ENCODE data around the gene SLC5A3.
A peak's percentile ranks its signal among the peaks of the same experiment; 100 is the strongest.

SLC5A3 gene

GRCh38 chr21:34091032-34091431 lies 17.7 kb downstream of the SLC5A3 start:
- POLR2A ChIA-PET: no interaction called here

GRCh38 chr21:34091607-34092006 lies 18.2 kb downstream of the SLC5A3 start:
- TF ChIP-seq PKNOX1 (IDR thresholded peaks at IDR 0.05): no peak
- ChIA-PET POLR2A (no interaction called here), CTCF (interaction anchor here (1.3 to 2.3 kb wide), 3 partner anchors 9 to 1663 kb away, joined by 3 to 10 read pairs (median 3); no protein-coding TSS in a partner anchor)
- no peak for DNase-seq (ENCODE audit: extremely low spot score)

More at GRCh38 chr21:34091032-34091431, 17.7 kb downstream of the SLC5A3 start:
- CTCF ChIA-PET: interaction anchor here (1.3 to 2.3 kb wide), 2 partner anchors 10 to 12 kb away, joined by 3 to 10 read pairs; no protein-coding TSS in a partner anchor
- TF ChIP-seq CTBP1 (IDR thresholded peaks at IDR 0.05; ENCODE audit: borderline replicate concordance) (no peak), BHLHE40 (IDR thresholded peaks at IDR 0.05; ENCODE audit: borderline replicate concordance) (no peak), SUZ12 (IDR thresholded peaks at IDR 0.05) (no peak), FOXM1 (IDR thresholded peaks at IDR 0.05; ENCODE audit: borderline replicate concordance) (no peak), ARNT (IDR thresholded peaks at IDR 0.05) (no peak), HDGF (IDR thresholded peaks at IDR 0.05; ENCODE audit: borderline replicate concordance) (no peak), SP1 (IDR thresholded peaks at IDR 0.05) (no peak), L3MBTL2 (conservative IDR thresholded peaks at IDR 0.05) (no peak), LEF1 (IDR thresholded peaks at IDR 0.05; ENCODE audit: borderline replicate concordance) (no peak), NFRKB (IDR thresholded peaks at IDR 0.05) (no peak), FOXK2 (IDR thresholded peaks at IDR 0.05) (no peak), ZNF384 (IDR thresholded peaks at IDR 0.05) (no peak), ELF4 (IDR thresholded peaks at IDR 0.05) (no peak), FOXA1 (IDR thresholded peaks at IDR 0.05) (no peak), TARDBP (IDR thresholded peaks at IDR 0.05) (no peak), PKNOX1 (IDR thresholded peaks at IDR 0.05) (no peak)
- DNase-seq (ENCODE audit: extremely low spot score): no peak

- ChIA-PET POLR2A (no interaction called here), CTCF (interaction anchor here (0.8 to 2.3 kb wide), 6 partner anchors 8 to 1663 kb away, joined by 3 to 10 read pairs (median 5); no protein-coding TSS in a partner anchor)
- TF ChIP-seq L3MBTL2 (conservative IDR thresholded peaks at IDR 0.05) (no peak), NFRKB (IDR thresholded peaks at IDR 0.05) (no peak), BHLHE40 (IDR thresholded peaks at IDR 0.05; ENCODE audit: borderline replicate concordance) (no peak)
- no peak for DNase-seq (ENCODE audit: extremely low spot score)
These were observed 19.0 kb downstream of the SLC5A3 start for GRCh38 chr21:34092262-34092921.

GRCh38 chr21:34093083-34093482 lies 19.7 kb downstream of the SLC5A3 start:
- ChIA-PET POLR2A (no interaction called here), CTCF (interaction anchor here (0.8 to 1.5 kb wide), 3 partner anchors 29 to 168 kb away, joined by 3 to 7 read pairs (median 7); no protein-coding TSS in a partner anchor)

GRCh38 chr21:34094949-34095348 lies 21.6 kb downstream of the SLC5A3 start:
- no peak for DNase-seq (ENCODE audit: extremely low spot score)
- TF ChIP-seq LEF1 (IDR thresholded peaks at IDR 0.05; ENCODE audit: borderline replicate concordance) (no peak), SP1 (IDR thresholded peaks at IDR 0.05) (no peak), FOXM1 (IDR thresholded peaks at IDR 0.05; ENCODE audit: borderline replicate concordance) (no peak), BHLHE40 (IDR thresholded peaks at IDR 0.05; ENCODE audit: borderline replicate concordance) (no peak), ZNF384 (IDR thresholded peaks at IDR 0.05) (no peak), ARNT (IDR thresholded peaks at IDR 0.05) (no peak), L3MBTL2 (conservative IDR thresholded peaks at IDR 0.05) (no peak), FOXK2 (IDR thresholded peaks at IDR 0.05) (no peak), PKNOX1 (IDR thresholded peaks at IDR 0.05) (no peak), FOXA1 (IDR thresholded peaks at IDR 0.05) (no peak), TARDBP (IDR thresholded peaks at IDR 0.05) (no peak), NFRKB (IDR thresholded peaks at IDR 0.05) (no peak), HDGF (IDR thresholded peaks at IDR 0.05; ENCODE audit: borderline replicate concordance) (no peak), ELF4 (IDR thresholded peaks at IDR 0.05) (no peak), SUZ12 (IDR thresholded peaks at IDR 0.05) (no peak)
- ChIA-PET POLR2A (no interaction called here), CTCF (no interaction called here)

More at GRCh38 chr21:34093083-34093482, 19.7 kb downstream of the SLC5A3 start:
- DNase-seq (ENCODE audit: extremely low spot score): no peak
- TF ChIP-seq ZNF384 (IDR thresholded peaks at IDR 0.05) (peak; percentile 65), PKNOX1 (IDR thresholded peaks at IDR 0.05) (peak; percentile 79), TARDBP (IDR thresholded peaks at IDR 0.05) (no peak)

GRCh38 chr21:34097442-34097841 lies 24.1 kb downstream of the SLC5A3 start:
- CTCF ChIA-PET: no interaction called here
- no peak for DNase-seq (ENCODE audit: extremely low spot score)
- POLR2A ChIA-PET: no interaction called here
- no peak for TF ChIP-seq LEF1 (IDR thresholded peaks at IDR 0.05; ENCODE audit: borderline replicate concordance)
- no peak for TF ChIP-seq FOXM1 (IDR thresholded peaks at IDR 0.05; ENCODE audit: borderline replicate concordance)
- no peak for TF ChIP-seq BHLHE40 (IDR thresholded peaks at IDR 0.05; ENCODE audit: borderline replicate concordance)
